ENCODE data around the gene CEP152.

CEP152 gene

GRCh38 chr15:48777645-48778330 lies 33.1 kb downstream of the CEP152 start:
- DNase-seq (ENCODE audit: low read depth, low spot score): no peak

- DNase-seq (ENCODE audit: low read depth, low spot score): no peak
These were observed 35.3 kb downstream of the CEP152 start for GRCh38 chr15:48775546-48775945.

- no peak for DNase-seq (ENCODE audit: low read depth, low spot score)
These were observed 36.4 kb downstream of the CEP152 start for GRCh38 chr15:48774484-48774883.

- DNase-seq (ENCODE audit: low read depth, low spot score): no peak
These were observed 44.7 kb downstream of the CEP152 start for GRCh38 chr15:48766196-48766595.

- DNase-seq (ENCODE audit: low read depth, low spot score): no peak
These were observed 45.8 kb downstream of the CEP152 start for GRCh38 chr15:48765022-48765421.

GRCh38 chr15:48761393-48762158 lies 49.3 kb downstream of the CEP152 start:
- no peak for DNase-seq (ENCODE audit: low read depth, low spot score)

GRCh38 chr15:48759921-48760320 lies 50.9 kb downstream of the CEP152 start:
- DNase-seq (ENCODE audit: low read depth, low spot score): no peak

GRCh38 chr15:48757661-48758060 lies 53.2 kb downstream of the CEP152 start:
- DNase-seq (ENCODE audit: low read depth, low spot score): no peak

- DNase-seq (ENCODE audit: low read depth, low spot score): no peak
These were observed 56.9 kb downstream of the CEP152 start for GRCh38 chr15:48754011-48754410.

- DNase-seq (ENCODE audit: low read depth, low spot score): no peak
These were observed 59.3 kb downstream of the CEP152 start for GRCh38 chr15:48751595-48751994.

- no peak for DNase-seq (ENCODE audit: low read depth, low spot score)
These were observed 62.3 kb downstream of the CEP152 start for GRCh38 chr15:48748535-48748934.

GRCh38 chr15:48733615-48734014 lies 77.3 kb downstream of the CEP152 start:
- no peak for DNase-seq (ENCODE audit: low read depth, low spot score)

- DNase-seq (ENCODE audit: low read depth, low spot score): no peak
These were observed 80.4 kb downstream of the CEP152 start for GRCh38 chr15:48730506-48730905.

- DNase-seq (ENCODE audit: low read depth, low spot score): no peak
These were observed 86.9 kb downstream of the CEP152 start for GRCh38 chr15:48723969-48724368.

- no peak for DNase-seq (ENCODE audit: low read depth, low spot score)
These were observed 87.9 kb downstream of the CEP152 start for GRCh38 chr15:48722764-48723661.

GRCh38 chr15:48721061-48721810 lies 89.6 kb downstream of the CEP152 start:
- DNase-seq (ENCODE audit: low read depth, low spot score): no peak

- DNase-seq (ENCODE audit: low read depth, low spot score): no peak
These were observed 90.2 kb downstream of the CEP152 start for GRCh38 chr15:48720646-48721045.

GRCh38 chr15:48719668-48720067 lies 91.2 kb downstream of the CEP152 start:
- no peak for DNase-seq (ENCODE audit: low read depth, low spot score)

- no peak for DNase-seq (ENCODE audit: low read depth, low spot score)
These were observed 92.2 kb downstream of the CEP152 start for GRCh38 chr15:48718646-48719045.

GRCh38 chr15:48717458-48717857 lies 93.4 kb downstream of the CEP152 start:
- DNase-seq (ENCODE audit: low read depth, low spot score): no peak

- no peak for DNase-seq (ENCODE audit: low read depth, low spot score)
These were observed 98.3 kb downstream of the CEP152 start for GRCh38 chr15:48712546-48712945.

Measured in brain pericyte (primary cell).